Epithelial cell of proximal tubule (primary cell): ENCODE measurements around the gene CERS5. TPM values are rescaled to one million over a fixed set of nuclear protein-coding genes. Genes with fewer than 3 reads are reported as not detected.

Experiments
- DNase-seq: peaks from one replicate; pipeline ENCODE4 v3.0.0-alpha.2; 2011; ENCODE audit warnings: low read depth
- H3K4me3 ChIP-seq: 2 replicates; pipeline ENCODE4 v1.5.1; 2011; ENCODE audit warnings: low read depth, mild to moderate bottlenecking, low read length
- total RNA-seq: library from RNA; depleted of rRNA; stranded (reverse); fragments of >200 nt; gene quantifications from 2 replicates; pipeline ENCODE4 v1.2.3, GENCODE V29; 2015
- TF ChIP-seq, protein P1 (sequence below): conservative IDR thresholded peaks from 2 replicates; pipeline ENCODE4 v1.5.1; 2012; ENCODE audit warnings: low read depth, mild to moderate bottlenecking, low read length

The CERS5 gene
- total RNA-seq, 1 donor from 2014 or later, result 31.1 TPM

DNA sequence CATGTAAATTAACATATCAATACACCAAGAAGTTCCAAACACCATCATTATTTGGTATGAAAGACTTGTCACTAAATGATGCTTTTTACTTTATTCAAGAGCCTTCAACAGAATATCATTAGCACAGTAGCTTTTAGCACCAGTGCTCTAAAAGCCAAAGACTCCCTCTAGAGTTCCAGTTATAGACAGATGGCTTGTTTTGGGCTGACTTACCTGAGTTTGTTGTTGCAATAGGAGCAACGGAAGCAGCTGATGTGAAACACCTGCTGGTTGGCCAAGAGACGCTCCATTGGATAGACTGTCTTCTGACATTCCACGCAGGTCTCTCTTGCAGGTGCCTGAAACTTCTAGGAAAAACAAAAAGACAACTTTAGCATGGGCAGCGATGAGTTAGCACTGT, 14.5 kb upstream of the CERS5 start:
- TF ChIP-seq, protein P1, sequence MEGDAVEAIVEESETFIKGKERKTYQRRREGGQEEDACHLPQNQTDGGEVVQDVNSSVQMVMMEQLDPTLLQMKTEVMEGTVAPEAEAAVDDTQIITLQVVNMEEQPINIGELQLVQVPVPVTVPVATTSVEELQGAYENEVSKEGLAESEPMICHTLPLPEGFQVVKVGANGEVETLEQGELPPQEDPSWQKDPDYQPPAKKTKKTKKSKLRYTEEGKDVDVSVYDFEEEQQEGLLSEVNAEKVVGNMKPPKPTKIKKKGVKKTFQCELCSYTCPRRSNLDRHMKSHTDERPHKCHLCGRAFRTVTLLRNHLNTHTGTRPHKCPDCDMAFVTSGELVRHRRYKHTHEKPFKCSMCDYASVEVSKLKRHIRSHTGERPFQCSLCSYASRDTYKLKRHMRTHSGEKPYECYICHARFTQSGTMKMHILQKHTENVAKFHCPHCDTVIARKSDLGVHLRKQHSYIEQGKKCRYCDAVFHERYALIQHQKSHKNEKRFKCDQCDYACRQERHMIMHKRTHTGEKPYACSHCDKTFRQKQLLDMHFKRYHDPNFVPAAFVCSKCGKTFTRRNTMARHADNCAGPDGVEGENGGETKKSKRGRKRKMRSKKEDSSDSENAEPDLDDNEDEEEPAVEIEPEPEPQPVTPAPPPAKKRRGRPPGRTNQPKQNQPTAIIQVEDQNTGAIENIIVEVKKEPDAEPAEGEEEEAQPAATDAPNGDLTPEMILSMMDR, result no peak

DNA sequence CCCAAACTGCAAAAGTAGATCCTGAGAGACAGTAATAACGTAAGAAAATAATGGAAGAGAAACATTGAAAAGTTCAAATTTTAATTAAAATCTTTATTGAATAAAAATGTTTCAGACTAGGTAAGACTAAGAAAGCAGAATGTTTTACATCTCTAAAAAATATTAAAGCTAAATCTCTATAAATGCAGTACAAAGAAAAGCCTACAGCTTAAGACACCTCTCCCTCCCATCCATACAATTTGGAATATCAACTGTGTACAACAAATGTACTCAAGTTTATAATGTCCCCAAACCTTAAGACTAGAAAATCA, 8.5 kb upstream of the CERS5 start:
- H3K4me3 ChIP-seq, result no peak overlapping the region
- TF ChIP-seq, protein P1, result no peak
- DNase-seq, result no peak

More for the DNA sequence above, 14.5 kb upstream of the CERS5 start:
- no peak for DNase-seq
- H3K4me3 ChIP-seq, result no peak overlapping the region

DNA sequence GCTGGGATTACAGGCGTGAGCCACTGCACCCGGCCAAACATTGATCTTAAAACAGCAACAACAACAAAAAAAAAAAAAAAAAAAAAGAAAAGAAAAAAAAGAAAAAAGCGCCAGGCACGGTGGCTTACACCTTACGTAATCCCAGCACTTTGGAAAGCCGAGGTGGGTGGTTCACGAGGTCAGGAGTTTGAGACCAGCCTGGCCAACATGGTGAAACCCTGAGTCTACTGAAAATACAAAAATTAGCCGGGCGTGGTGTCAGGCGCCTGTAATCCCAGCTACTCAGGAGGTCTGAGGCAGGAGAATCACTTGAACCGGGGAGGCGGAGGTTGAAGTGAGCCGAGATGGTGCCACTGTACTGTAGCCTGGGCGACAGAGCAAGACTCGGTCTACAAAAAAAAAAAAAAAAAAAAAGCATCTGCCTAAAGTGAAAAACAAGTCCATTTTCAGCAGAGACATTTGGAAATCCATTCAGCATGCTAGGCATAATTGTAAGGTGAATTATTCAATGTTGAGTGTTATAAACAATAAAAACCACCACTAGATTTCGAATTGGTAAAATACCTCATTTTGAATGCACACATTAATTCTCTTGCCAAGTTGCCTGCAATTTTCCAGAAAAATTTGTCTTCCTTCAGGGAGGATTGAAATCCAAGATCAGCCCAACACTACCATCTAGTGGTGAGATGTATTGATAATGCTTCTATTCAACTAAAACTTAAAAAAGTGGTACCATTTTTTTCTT, 8.0 kb upstream of the CERS5 start:
- TF ChIP-seq, protein P1, result peak; percentile 69
- H3K4me3 ChIP-seq, result no peak overlapping the region
- DNase-seq, result no peak

DNA sequence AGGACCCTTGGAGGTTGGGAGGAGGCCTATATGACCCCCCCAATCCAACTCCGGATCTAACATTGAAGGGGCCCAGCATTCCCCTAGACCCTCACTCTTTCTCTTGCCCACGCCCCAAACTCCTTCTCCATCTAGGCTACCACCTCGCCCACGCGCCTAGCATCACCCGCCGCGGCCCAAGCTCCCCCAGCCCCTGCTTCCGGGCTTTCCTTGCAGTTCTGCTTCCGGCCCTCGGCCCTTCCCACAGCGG, 445 bp downstream of the CERS5 start:
- TF ChIP-seq, protein P1, result no peak
- H3K4me3 ChIP-seq, result peak overlapping the region; percentile 88
- no peak for DNase-seq

DNA sequence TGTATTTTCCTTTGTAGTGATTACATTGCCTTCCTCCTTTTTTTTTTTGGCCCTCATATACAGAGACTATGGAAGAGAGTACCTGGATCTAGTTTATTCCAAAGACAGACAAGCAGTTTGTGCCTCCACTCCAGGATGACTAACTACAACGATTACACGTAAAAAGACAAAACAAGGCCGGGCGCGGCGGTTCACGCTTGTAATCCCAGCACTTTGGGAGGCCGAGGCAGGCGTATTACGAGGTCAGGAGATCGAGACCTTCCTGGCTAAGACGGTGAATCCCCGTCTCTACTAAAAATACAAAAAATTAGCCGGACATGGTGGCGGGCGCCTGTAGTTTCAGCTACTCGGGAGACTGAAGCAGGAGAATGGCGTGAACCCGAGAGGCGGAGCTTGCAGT, 2.2 kb downstream of the CERS5 start:
- no peak overlapping the region for H3K4me3 ChIP-seq
- TF ChIP-seq, protein P1, result no peak
- no peak for DNase-seq

DNA sequence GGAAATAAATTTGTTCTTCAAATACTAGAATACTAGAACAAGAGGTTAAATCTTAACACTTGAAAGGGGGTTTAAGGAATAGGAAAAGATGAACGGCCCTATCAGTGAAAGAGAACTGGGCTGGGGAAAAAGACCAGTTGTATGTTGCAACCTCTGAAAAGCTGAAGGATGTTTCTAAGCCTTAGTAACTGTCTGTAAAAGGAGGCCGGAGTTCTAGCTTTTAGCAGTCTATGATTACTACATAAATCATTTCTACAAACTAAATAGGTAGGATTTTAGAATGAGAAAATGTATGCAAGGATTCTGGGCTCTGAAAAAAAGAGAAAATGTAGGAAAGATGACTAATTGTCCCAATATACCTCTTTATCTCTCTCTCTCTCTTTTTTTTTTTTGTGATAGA, 4.9 kb downstream of the CERS5 start:
- no peak overlapping the region for H3K4me3 ChIP-seq
- DNase-seq, result no peak
- TF ChIP-seq, protein P1, result no peak

DNA sequence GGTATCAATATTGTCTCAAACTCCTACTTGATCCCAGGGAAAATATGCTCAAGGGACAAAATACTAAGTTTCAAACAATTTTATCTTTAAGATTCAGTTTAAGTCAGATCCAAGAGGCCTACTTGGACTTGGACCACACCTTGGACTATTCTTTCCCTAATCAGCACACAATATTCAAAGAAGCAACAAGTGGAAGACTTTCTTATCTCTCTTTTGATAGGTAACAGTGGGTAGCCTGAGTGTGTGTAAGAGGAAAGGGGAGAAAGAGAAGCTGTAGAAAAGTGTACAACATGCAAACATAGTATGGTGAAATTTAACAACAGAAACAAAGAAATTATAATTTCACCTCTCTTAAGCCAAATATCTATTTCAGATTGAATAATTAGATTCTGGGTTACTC, 6.5 kb downstream of the CERS5 start:
- DNase-seq, result no peak
- TF ChIP-seq, protein P1, result no peak
- no peak overlapping the region for H3K4me3 ChIP-seq
